Naive thymus-derived CD4-positive, alpha-beta T cell (primary cell): ENCODE measurements around the gene BAIAP2. TPM values are rescaled to one million over a fixed set of nuclear protein-coding genes. Genes with fewer than 3 reads are reported as not detected.
"Not testable (repeated sequence)": the region's sequence is repeated elsewhere in the genome, so short reads cannot be mapped to it uniquely, and the experiment has no call there.

ENCODE experiments used
- ATAC-seq: fragments of 150-1000 bp; cut with Tn5 transposase; 2 replicates; pipeline ENCODE4 v1.10.0; 2021; ENCODE audit warnings: mild to moderate bottlenecking, moderate library complexity
- CTCF ChIA-PET: fragments of 350-600 bp; sonication (Branson Sonifier 250); formaldehyde crosslinking; loops from one replicate; lab custom pipeline; 2021; ENCODE audit warnings: antibody characterized with exemption; lab: Charles Lee
- POLR2A ChIA-PET: fragments of 350-600 bp; sonication (Branson Sonifier 250); formaldehyde crosslinking; loops from one replicate; lab custom pipeline; 2021; ENCODE audit warnings: antibody characterized with exemption, inconsistent platforms; lab: Charles Lee
- DNase-seq, 9 donors: peaks; one replicate each; pipeline versions ENCODE4 v3.0.0 to v3.0.0-alpha.2; 2020 to 2022; ENCODE audit warnings: mixed read lengths in 1 of 9
- H3K27ac ChIP-seq: one replicate; pipeline ENCODE4 v1.7.0; 2013; ENCODE audit warnings: mild to moderate bottlenecking, low read depth, low read length, moderate library complexity
- H3K27me3 ChIP-seq, 2 donors: one replicate each; pipeline ENCODE4 v1.7.0; 2013; ENCODE audit warnings: low read length in 2 of 2, mild to moderate bottlenecking in 2 of 2, moderate library complexity in 2 of 2; ENCODE audit not compliant: control insufficient read depth in 2 of 2, insufficient read depth in 2 of 2
- H3K36me3 ChIP-seq, 3 experiments: 1 replicate in 2 of 3; 2 replicates in 1 of 3; pipeline ENCODE4 v1.7.0; 2013; ENCODE audit warnings: low read length in 3 of 3, mild to moderate bottlenecking in 3 of 3, moderate library complexity in 1 of 3; ENCODE audit not compliant: insufficient read depth in 3 of 3, control insufficient read depth in 2 of 3
- H3K4me1 ChIP-seq, 2 donors: one replicate each; pipeline ENCODE4 v1.7.0; 2013; ENCODE audit warnings: low read length in 2 of 2, mild to moderate bottlenecking in 2 of 2, moderate library complexity in 1 of 2; ENCODE audit not compliant: control insufficient read depth in 2 of 2, insufficient read depth in 2 of 2
- H3K4me3 ChIP-seq: 2 replicates; pipeline ENCODE4 v1.7.0; 2013; ENCODE audit warnings: mild to moderate bottlenecking, low read length
- H3K9me3 ChIP-seq, 3 experiments: 1 replicate in 2 of 3; 2 replicates in 1 of 3; pipeline ENCODE4 v1.7.0; 2013; ENCODE audit warnings: low read length in 3 of 3; ENCODE audit not compliant: control insufficient read depth in 2 of 3
- H3K27ac Mint-ChIP-seq, 9 donors: one replicate each; pipeline ENCODE4 v1.8.0; 2020 to 2022; ENCODE audit warnings: mixed read lengths in 9 of 9, mild to moderate bottlenecking in 8 of 9, moderate library complexity in 5 of 9, inconsistent platforms in 2 of 9
- H3K27me3 Mint-ChIP-seq, 5 donors: one replicate each; pipeline ENCODE4 v1.8.0; 2021 to 2022; ENCODE audit warnings: mixed read lengths in 5 of 5, mild to moderate bottlenecking in 1 of 5
- H3K36me3 Mint-ChIP-seq, 5 donors: one replicate each; pipeline ENCODE4 v1.8.0; 2020 to 2022; ENCODE audit warnings: mixed read lengths in 5 of 5, mild to moderate bottlenecking in 3 of 5, inconsistent platforms in 1 of 5
- H3K4me1 Mint-ChIP-seq, 7 donors: one replicate each; pipeline ENCODE4 v1.8.0; 2020 to 2022; ENCODE audit warnings: mixed read lengths in 7 of 7, mild to moderate bottlenecking in 3 of 7, inconsistent platforms in 1 of 7
- H3K4me3 Mint-ChIP-seq, 10 donors: one replicate each; pipeline ENCODE4 v1.8.0; 2020 to 2022; ENCODE audit warnings: mild to moderate bottlenecking in 10 of 10, mixed read lengths in 10 of 10, moderate library complexity in 6 of 10, inconsistent platforms in 2 of 10
- H3K9me3 Mint-ChIP-seq, 11 donors: one replicate each; pipeline ENCODE4 v1.8.0; 2020 to 2022; ENCODE audit warnings: mixed read lengths in 11 of 11, mild to moderate bottlenecking in 4 of 11, inconsistent platforms in 1 of 11, moderate library complexity in 1 of 11
- intact Hi-C, 2 donors: fragments of 100-400 bp; cut with micrococcal nuclease; formaldehyde crosslinking; loops; one replicate each; pipeline ENCODE4 v1.15.1; 2023
- polyA plus RNA-seq, 2 donors: library from polyadenylated mRNA; unstranded; fragments of 300-500 nt; fragmentation: Illumina TruSeq; gene quantifications; one replicate each; pipeline ENCODE4 v1.2.3, GENCODE V29; 2021
- total RNA-seq, 6 experiments: library from RNA in 5 of 6; stranded (reverse) in 5 of 6; gene quantifications; 1 replicate in 5 of 6; 2 replicates in 1 of 6; pipeline ENCODE4 v1.2.3 and lab custom pipeline; 2021 to 2026

Gene BAIAP2
- total and polyA plus RNA-seq, 7 experiments from 2014 or later = 3.2 to 13.7 (median 7.4) TPM

DNA sequence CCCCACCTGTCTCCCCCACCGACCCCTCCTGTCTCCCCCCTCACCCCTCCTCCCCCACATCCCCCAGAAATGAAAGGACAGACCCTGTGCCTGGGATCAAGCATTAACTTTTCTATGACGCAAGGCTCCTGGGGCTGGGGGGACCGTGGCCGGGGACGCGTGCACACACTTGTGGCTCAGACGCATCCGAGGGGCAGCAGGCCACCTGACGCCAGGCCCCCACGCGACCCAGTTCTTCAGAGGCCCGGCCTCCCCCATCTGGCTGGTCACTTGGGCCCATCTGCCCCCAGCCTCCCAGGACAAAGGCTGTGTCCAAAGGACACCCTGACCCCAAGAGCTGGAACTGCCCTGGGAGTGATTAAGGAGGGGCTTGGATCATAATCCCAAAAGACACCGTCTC is 116.3 kb downstream of the BAIAP2 start:
- no peaks in the 10 kb centered on the region for H3K4me1 ChIP-seq
- no peaks in the 10 kb centered on the region for H3K27me3 ChIP-seq
- Mint-ChIP-seq H3K4me3 (no peak overlapping the region), H3K27me3 (peaks cover 0 to 14% (median 5%) of the 10 kb centered on the region in 5 donors), H3K9me3 (no peaks in the 10 kb centered on the region), H3K27ac (no peak overlapping the region), H3K4me1 (peaks cover 0 to 1% (median 0%) of the 10 kb centered on the region in 7 donors), H3K36me3 (no peaks in the 10 kb centered on the region)
- no peak overlapping the region for H3K27ac ChIP-seq
- no peak overlapping the region for H3K4me3 ChIP-seq
- intact Hi-C loops = no loop called here
- no peak for DNase-seq
- POLR2A ChIA-PET = no interaction called here
- ATAC-seq = no peak
- CTCF ChIA-PET = no interaction called here
- no peaks in the 10 kb centered on the region for H3K9me3 ChIP-seq
- no peaks in the 10 kb centered on the region for H3K36me3 ChIP-seq

- intact Hi-C loops = no loop called here
- CTCF ChIA-PET = no interaction called here
- Mint-ChIP-seq H3K9me3 (no peaks in the 10 kb centered on the region), H3K27ac (peak overlapping the region in 1 of 9 donors; percentile 59), H3K36me3 (no peaks in the 10 kb centered on the region), H3K4me3 (no peak overlapping the region), H3K27me3 (peaks cover 0 to 14% (median 5%) of the 10 kb centered on the region in 5 donors), H3K4me1 (peaks cover 0 to 1% (median 0%) of the 10 kb centered on the region in 7 donors)
- Histone ChIP-seq H3K4me1 (no peaks in the 10 kb centered on the region), H3K9me3 (no peaks in the 10 kb centered on the region), H3K36me3 (no peaks in the 10 kb centered on the region), H3K27ac (no peak overlapping the region), H3K27me3 (no peaks in the 10 kb centered on the region), H3K4me3 (no peak overlapping the region)
- ATAC-seq (no peak), DNase-seq (no peak)
- POLR2A ChIA-PET = no interaction called here
These were observed 117.4 kb downstream of the BAIAP2 start for GRCh38 chr17:81152288-81152828.

DNA sequence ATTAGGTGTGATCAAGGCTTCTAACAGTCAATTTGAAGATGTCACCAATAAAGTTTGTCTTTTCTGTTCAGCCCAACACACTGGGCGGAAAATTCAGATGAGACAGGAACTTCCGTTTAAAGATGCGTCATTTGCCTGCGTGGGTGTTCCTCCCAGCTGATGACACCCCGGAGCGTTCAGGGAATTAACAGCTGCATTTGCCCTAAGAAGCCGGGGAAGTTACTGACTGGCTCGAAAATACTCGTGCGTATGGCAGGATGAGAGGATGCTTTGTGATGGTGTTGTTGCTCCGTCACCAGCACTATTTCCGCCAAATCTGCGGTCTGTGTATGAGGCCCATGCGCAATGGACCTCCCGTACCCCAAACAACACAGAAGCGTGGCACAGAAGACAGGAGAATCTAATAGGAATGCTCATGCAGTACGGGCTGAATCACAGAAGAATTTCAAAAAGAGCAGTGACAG is 118.4 kb downstream of the BAIAP2 start:
- Histone ChIP-seq H3K9me3 (no peaks in the 10 kb centered on the region), H3K27ac (no peak overlapping the region), H3K36me3 (no peaks in the 10 kb centered on the region), H3K4me1 (no peaks in the 10 kb centered on the region), H3K4me3 (no peak overlapping the region), H3K27me3 (no peaks in the 10 kb centered on the region)
- no peak overlapping the region for H3K27ac Mint-ChIP-seq
- no peaks in the 10 kb centered on the region for H3K36me3 Mint-ChIP-seq
- H3K27me3 Mint-ChIP-seq = peaks cover 0 to 10% (median 5%) of the 10 kb centered on the region in 5 donors
- CTCF ChIA-PET = no interaction called here
- intact Hi-C loops = no loop called here
- H3K4me3 Mint-ChIP-seq = no peak overlapping the region
- ATAC-seq = peak; percentile 16
- POLR2A ChIA-PET = no interaction called here
- H3K9me3 Mint-ChIP-seq = no peaks in the 10 kb centered on the region
- no peak for DNase-seq
- H3K4me1 Mint-ChIP-seq = peaks cover 0 to 1% (median 0%) of the 10 kb centered on the region in 7 donors

DNA sequence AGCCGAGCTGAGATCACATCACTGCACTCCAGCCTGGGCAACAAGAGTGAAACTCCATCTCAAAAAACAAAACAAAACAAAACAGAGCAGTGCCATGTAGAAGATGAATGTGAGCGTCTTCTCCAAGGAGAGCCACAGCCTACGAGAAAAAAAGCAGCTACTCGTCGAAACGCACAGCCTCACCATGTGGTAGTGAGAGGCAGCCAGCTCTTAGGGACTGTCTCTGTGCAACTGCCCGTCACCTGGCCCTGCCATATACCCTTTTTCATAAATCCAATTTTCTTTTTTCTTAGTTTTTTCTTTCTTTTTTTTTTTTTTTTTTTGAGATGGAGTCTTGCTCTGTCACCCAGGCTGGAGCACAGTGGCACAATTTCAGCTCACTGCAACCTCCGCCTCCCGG is 119.1 kb downstream of the BAIAP2 start:
- H3K36me3 Mint-ChIP-seq, H3K4me1 ChIP-seq, H3K9me3 Mint-ChIP-seq, H3K27ac ChIP-seq, DNase-seq, H3K4me1 Mint-ChIP-seq, H3K9me3 ChIP-seq, intact Hi-C loops, H3K36me3 ChIP-seq, ATAC-seq, H3K27ac Mint-ChIP-seq, H3K4me3 Mint-ChIP-seq, CTCF ChIA-PET, H3K4me3 ChIP-seq, H3K27me3 ChIP-seq: not testable (repeated sequence)
- peaks cover 0 to 10% (median 5%) of the 10 kb centered on the region in 5 donors for H3K27me3 Mint-ChIP-seq
- POLR2A ChIA-PET = interaction anchor here (0.7 kb wide), 1 partner anchor 819 kb away, joined by 3 read pairs; no protein-coding TSS in a partner anchor

GRCh38 chr17:81154961-81155360 is 120.0 kb downstream of the BAIAP2 start:
- CTCF ChIA-PET = no interaction called here
- no peaks in the 10 kb centered on the region for H3K4me1 ChIP-seq
- H3K36me3 ChIP-seq = no peaks in the 10 kb centered on the region
- H3K27me3 ChIP-seq = no peaks in the 10 kb centered on the region
- Mint-ChIP-seq H3K27ac (peak overlapping the region in 1 of 9 donors; percentile 51), H3K9me3 (no peaks in the 10 kb centered on the region), H3K4me1 (no peaks in the 10 kb centered on the region), H3K36me3 (no peaks in the 10 kb centered on the region), H3K4me3 (no peak overlapping the region), H3K27me3 (peaks cover 0 to 8% (median 5%) of the 10 kb centered on the region in 5 donors)
- no peak overlapping the region for H3K27ac ChIP-seq
- no peaks in the 10 kb centered on the region for H3K9me3 ChIP-seq
- no peak overlapping the region for H3K4me3 ChIP-seq
- ATAC-seq (no peak), DNase-seq (no peak)
- POLR2A ChIA-PET = no interaction called here
- intact Hi-C loops = no loop called here

- Histone ChIP-seq H3K27ac (no peak overlapping the region), H3K4me1 (no peaks in the 10 kb centered on the region), H3K27me3 (no peaks in the 10 kb centered on the region), H3K9me3 (no peaks in the 10 kb centered on the region), H3K4me3 (no peak overlapping the region), H3K36me3 (no peaks in the 10 kb centered on the region)
- H3K4me1 Mint-ChIP-seq = peaks cover 0 to 5% (median 0%) of the 10 kb centered on the region in 7 donors
- no peak overlapping the region for H3K27ac Mint-ChIP-seq
- no peaks in the 10 kb centered on the region for H3K36me3 Mint-ChIP-seq
- ChIA-PET POLR2A (no interaction called here), CTCF (no interaction called here)
- no peak overlapping the region for H3K4me3 Mint-ChIP-seq
- DNase-seq = no peak
- no peak for ATAC-seq
- H3K9me3 Mint-ChIP-seq = no peaks in the 10 kb centered on the region
- intact Hi-C loops = no loop called here
- peaks cover 0 to 12% (median 6%) of the 10 kb centered on the region in 5 donors for H3K27me3 Mint-ChIP-seq
These were observed 122.2 kb downstream of the BAIAP2 start for GRCh38 chr17:81156866-81157805.
